HG03354 (cell line): ENCODE data around the gene TIAM2.
"Not testable (repeated sequence)": the region's sequence is repeated elsewhere in the genome, so short reads cannot be mapped to it uniquely, and the experiment has no call there.

Experiments
- ATAC-seq: cut with Tn5 transposase; IDR thresholded peaks from one replicate; pipeline ENCODE4 v1.9.1; 2021; ENCODE audit warnings: mild to moderate bottlenecking; ENCODE audit not compliant: unreplicated experiment, poor library complexity, severe bottlenecking

The TIAM2 gene

GRCh38 chr6:155085582-155086257 lies 90.6 kb downstream of the TIAM2 start:
- ATAC-seq, result no peak

- peak; percentile 44 for ATAC-seq
Measured at GRCh38 chr6:155088856-155089255, 93.7 kb downstream of the TIAM2 start.

GRCh38 chr6:155089746-155090145 lies 94.6 kb downstream of the TIAM2 start:
- ATAC-seq, result no peak

- no peak for ATAC-seq
Measured at GRCh38 chr6:155090166-155090565, 95.1 kb downstream of the TIAM2 start.

- no peak for ATAC-seq
Measured at GRCh38 chr6:155091756-155092155, 96.6 kb downstream of the TIAM2 start.

- no peak for ATAC-seq
Measured at GRCh38 chr6:155093430-155093829, 98.3 kb downstream of the TIAM2 start.

- ATAC-seq, result no peak
Measured at GRCh38 chr6:155100087-155100486, 105.0 kb downstream of the TIAM2 start.

GRCh38 chr6:155100591-155100990 lies 105.5 kb downstream of the TIAM2 start:
- no peak for ATAC-seq

GRCh38 chr6:155103083-155103645 lies 108.0 kb downstream of the TIAM2 start:
- not testable (repeated sequence) for ATAC-seq

- no peak for ATAC-seq
Measured at GRCh38 chr6:155103816-155104366, 108.8 kb downstream of the TIAM2 start.

GRCh38 chr6:155106456-155107115 lies 111.5 kb downstream of the TIAM2 start:
- no peak for ATAC-seq

GRCh38 chr6:155107432-155108069 lies 112.4 kb downstream of the TIAM2 start:
- no peak for ATAC-seq

- no peak for ATAC-seq
Measured at GRCh38 chr6:155108070-155108820, 113.1 kb downstream of the TIAM2 start.

GRCh38 chr6:155110721-155111120 lies 115.6 kb downstream of the TIAM2 start:
- ATAC-seq, result no peak

- ATAC-seq, result no peak
Measured at GRCh38 chr6:155112757-155113156, 117.6 kb downstream of the TIAM2 start.

- ATAC-seq, result no peak
Measured at GRCh38 chr6:155115893-155116570, 120.9 kb downstream of the TIAM2 start.

GRCh38 chr6:155116571-155116910 lies 121.4 kb downstream of the TIAM2 start:
- ATAC-seq, result no peak

- no peak for ATAC-seq
Measured at GRCh38 chr6:155117256-155117655, 122.1 kb downstream of the TIAM2 start.

- no peak for ATAC-seq
Measured at GRCh38 chr6:155117785-155118184, 122.7 kb downstream of the TIAM2 start.
